Nephron (organoid): ENCODE measurements around the gene DZANK1.

ENCODE experiments used
- H3K27ac Mint-ChIP-seq, 3 experiments: 2 replicates each; pipeline ENCODE4 v1.8.0; 2020; ENCODE audit warnings: mixed read lengths in 3 of 3, mild to moderate bottlenecking in 2 of 3, moderate library complexity in 1 of 3
- H3K27me3 Mint-ChIP-seq: 2 replicates; pipeline ENCODE4 v1.8.0; 2021; ENCODE audit warnings: low read depth, mild to moderate bottlenecking, moderate library complexity, mixed read lengths
- H3K36me3 Mint-ChIP-seq: 2 replicates; pipeline ENCODE4 v1.8.0; 2020; ENCODE audit warnings: low read depth, mixed read lengths
- H3K4me1 Mint-ChIP-seq: 2 replicates; pipeline ENCODE4 v1.8.0; 2020; ENCODE audit warnings: mixed read lengths
- H3K4me3 Mint-ChIP-seq, 3 experiments: 2 replicates each; pipeline ENCODE4 v1.8.0; 2020; ENCODE audit warnings: mild to moderate bottlenecking in 3 of 3, mixed read lengths in 3 of 3, moderate library complexity in 2 of 3
- H3K9me3 Mint-ChIP-seq: 2 replicates; pipeline ENCODE4 v1.8.0; 2020; ENCODE audit warnings: mixed read lengths
- CTCF ChIP-seq, 3 experiments: fragments of 200-600 bp; sonication (generic); IDR thresholded peaks; one replicate each; pipeline ENCODE4 v1.5.0; 2021; ENCODE audit warnings: antibody characterized with exemption in 3 of 3; ENCODE audit not compliant: unreplicated experiment in 3 of 3

The DZANK1 gene

GRCh38 chr20:18466574-18466893 lies 296 bp downstream of the DZANK1 start:
- Mint-ChIP-seq H3K27ac (peak overlapping the region; percentile 100), H3K4me3 (peak overlapping the region; percentile 92 to 98 (median 98)), H3K36me3 (peaks cover 4% of the 10 kb centered on the region), H3K27me3 (no peaks in the 10 kb centered on the region), H3K4me1 (peaks cover 23% of the 10 kb centered on the region), H3K9me3 (no peaks in the 10 kb centered on the region)
- TF ChIP-seq CTCF (IDR thresholded peaks at IDR 0.05; ENCODE audit: unreplicated experiment in 3 of 3): no peak

GRCh38 chr20:18465536-18466200 lies 1.2 kb downstream of the DZANK1 start:
- peak overlapping the region; percentile 92 to 98 (median 98) for H3K4me3 Mint-ChIP-seq
- H3K4me1 Mint-ChIP-seq: peaks cover 23% of the 10 kb centered on the region
- H3K27me3 Mint-ChIP-seq: no peaks in the 10 kb centered on the region
- no peaks in the 10 kb centered on the region for H3K9me3 Mint-ChIP-seq
- no peak for TF ChIP-seq CTCF (IDR thresholded peaks at IDR 0.05; ENCODE audit: unreplicated experiment in 3 of 3)
- peak overlapping the region; percentile 100 for H3K27ac Mint-ChIP-seq
- H3K36me3 Mint-ChIP-seq: peaks cover under 1% of the 10 kb centered on the region

GRCh38 chr20:18456600-18456999 lies 10.2 kb downstream of the DZANK1 start:
- H3K4me1 Mint-ChIP-seq: no peaks in the 10 kb centered on the region
- no peak overlapping the region for H3K27ac Mint-ChIP-seq
- H3K27me3 Mint-ChIP-seq: no peaks in the 10 kb centered on the region
- TF ChIP-seq CTCF (IDR thresholded peaks at IDR 0.05; ENCODE audit: unreplicated experiment in 3 of 3): no peak
- no peaks in the 10 kb centered on the region for H3K9me3 Mint-ChIP-seq
- H3K4me3 Mint-ChIP-seq: no peak overlapping the region
- H3K36me3 Mint-ChIP-seq: peaks cover 14% of the 10 kb centered on the region

GRCh38 chr20:18443886-18444285 lies 22.9 kb downstream of the DZANK1 start:
- H3K9me3 Mint-ChIP-seq: no peaks in the 10 kb centered on the region
- H3K27me3 Mint-ChIP-seq: no peaks in the 10 kb centered on the region

GRCh38 chr20:18440403-18440802 lies 26.4 kb downstream of the DZANK1 start:
- no peaks in the 10 kb centered on the region for H3K27me3 Mint-ChIP-seq
- H3K4me3 Mint-ChIP-seq: no peak overlapping the region
- H3K9me3 Mint-ChIP-seq: no peaks in the 10 kb centered on the region
- peaks cover 7% of the 10 kb centered on the region for H3K4me1 Mint-ChIP-seq
- H3K27ac Mint-ChIP-seq: no peak overlapping the region
- no peak for TF ChIP-seq CTCF (IDR thresholded peaks at IDR 0.05; ENCODE audit: unreplicated experiment in 3 of 3)
- no peaks in the 10 kb centered on the region for H3K36me3 Mint-ChIP-seq

More at GRCh38 chr20:18443886-18444285, 22.9 kb downstream of the DZANK1 start:
- Mint-ChIP-seq H3K36me3 (peaks cover 8% of the 10 kb centered on the region), H3K4me1 (peaks cover 7% of the 10 kb centered on the region), H3K27ac (no peak overlapping the region), H3K4me3 (no peak overlapping the region)
- no peak for TF ChIP-seq CTCF (IDR thresholded peaks at IDR 0.05; ENCODE audit: unreplicated experiment in 3 of 3)

GRCh38 chr20:18436847-18437246 lies 30.0 kb downstream of the DZANK1 start:
- no peak overlapping the region for H3K4me3 Mint-ChIP-seq
- H3K9me3 Mint-ChIP-seq: no peaks in the 10 kb centered on the region
- H3K27ac Mint-ChIP-seq: no peak overlapping the region
- H3K4me1 Mint-ChIP-seq: no peaks in the 10 kb centered on the region
- no peak for TF ChIP-seq CTCF (IDR thresholded peaks at IDR 0.05; ENCODE audit: unreplicated experiment in 3 of 3)
- no peaks in the 10 kb centered on the region for H3K27me3 Mint-ChIP-seq
- H3K36me3 Mint-ChIP-seq: peaks cover 3% of the 10 kb centered on the region
